Epidermal melanocyte (primary cell): ENCODE results near the gene CD84.
"Not testable (repeated sequence)": the region's sequence is repeated elsewhere in the genome, so short reads cannot be mapped to it uniquely, and the experiment has no call there.

Experiments
- DNase-seq: peaks from one replicate; pipeline ENCODE4 v3.0.0; 2011; ENCODE audit warnings: low spot score; ENCODE audit not compliant: insufficient read length

The CD84 gene

DNA sequence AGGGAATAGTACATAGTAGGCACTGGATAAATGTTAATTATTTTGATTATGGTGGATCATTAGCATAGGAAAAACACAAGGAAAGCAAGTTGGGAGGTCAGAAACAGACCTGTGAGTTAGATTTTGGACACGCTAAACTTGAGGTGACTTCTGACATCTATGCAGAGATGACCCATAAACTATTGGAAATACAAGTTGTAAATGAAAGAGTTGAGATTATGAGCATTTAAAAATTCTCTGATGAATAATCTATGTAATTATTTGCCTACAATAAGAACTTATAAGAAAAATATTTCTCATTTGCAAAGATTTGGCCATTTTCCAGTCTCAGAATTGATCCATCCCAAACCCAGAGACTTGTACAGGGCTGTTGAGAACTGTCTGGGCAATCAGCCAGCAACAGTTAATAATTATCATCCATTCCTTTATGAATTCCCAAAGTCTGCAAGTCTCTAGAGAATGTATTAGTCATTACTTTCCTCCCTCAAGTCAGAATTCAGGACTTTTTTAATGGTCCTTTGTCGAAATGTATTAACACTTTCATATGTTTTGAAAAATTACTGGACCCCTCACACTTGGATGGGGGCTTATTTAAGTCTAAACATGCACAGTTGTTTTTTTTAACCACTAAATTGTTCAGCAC, 36.9 kb downstream of the CD84 start:
- no peak for DNase-seq

DNA sequence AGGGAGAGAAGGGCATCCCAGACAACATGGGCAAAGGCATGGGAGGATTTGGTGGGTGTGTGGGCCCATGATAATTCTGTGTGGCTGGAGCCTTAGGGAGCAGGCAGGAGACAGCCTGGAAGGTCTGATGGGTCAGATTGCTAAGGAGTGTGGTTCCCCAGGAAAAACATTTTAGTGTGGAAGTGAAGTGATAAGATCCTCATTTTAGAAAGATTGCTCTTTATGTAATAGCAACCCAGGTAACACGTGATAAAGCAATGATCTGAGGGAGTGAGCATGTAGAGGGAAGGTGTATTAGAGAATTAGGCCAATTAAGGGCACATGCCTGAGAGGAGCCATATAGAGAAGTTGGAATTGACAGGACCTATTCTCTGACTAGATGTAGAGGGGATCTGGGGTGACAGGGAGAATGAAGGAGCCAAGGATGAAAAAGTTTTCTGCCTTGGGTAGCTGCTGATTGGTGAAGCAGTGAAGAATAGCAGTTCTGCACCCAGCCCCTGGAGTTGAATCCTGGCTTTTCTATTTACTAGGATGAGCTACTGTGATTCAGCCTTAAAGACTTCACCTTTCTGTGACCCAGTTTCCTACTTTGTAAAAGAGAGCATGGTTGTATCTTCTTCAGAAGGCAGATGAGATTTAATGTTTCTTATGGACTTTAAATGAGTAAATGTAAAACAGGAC, 37.5 kb downstream of the CD84 start:
- no peak for DNase-seq

DNA sequence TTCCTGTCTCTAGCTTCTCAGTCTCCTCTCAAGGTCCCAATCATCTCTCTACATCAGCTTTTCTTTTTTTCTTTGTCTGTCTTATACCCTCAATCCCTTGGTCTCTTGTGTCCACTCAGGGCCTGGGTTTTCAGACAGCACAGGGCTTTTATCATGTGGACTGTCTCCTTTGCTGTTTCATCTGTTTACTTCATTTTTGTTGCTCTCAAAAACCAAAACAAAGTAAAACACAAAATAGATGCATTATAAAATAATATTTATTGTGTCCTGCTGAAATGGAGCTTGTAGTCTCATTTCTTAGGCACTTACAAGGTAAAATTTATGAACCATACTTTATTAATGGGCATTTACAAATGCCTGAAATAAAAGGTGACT, 38.5 kb downstream of the CD84 start:
- DNase-seq: no peak

DNA sequence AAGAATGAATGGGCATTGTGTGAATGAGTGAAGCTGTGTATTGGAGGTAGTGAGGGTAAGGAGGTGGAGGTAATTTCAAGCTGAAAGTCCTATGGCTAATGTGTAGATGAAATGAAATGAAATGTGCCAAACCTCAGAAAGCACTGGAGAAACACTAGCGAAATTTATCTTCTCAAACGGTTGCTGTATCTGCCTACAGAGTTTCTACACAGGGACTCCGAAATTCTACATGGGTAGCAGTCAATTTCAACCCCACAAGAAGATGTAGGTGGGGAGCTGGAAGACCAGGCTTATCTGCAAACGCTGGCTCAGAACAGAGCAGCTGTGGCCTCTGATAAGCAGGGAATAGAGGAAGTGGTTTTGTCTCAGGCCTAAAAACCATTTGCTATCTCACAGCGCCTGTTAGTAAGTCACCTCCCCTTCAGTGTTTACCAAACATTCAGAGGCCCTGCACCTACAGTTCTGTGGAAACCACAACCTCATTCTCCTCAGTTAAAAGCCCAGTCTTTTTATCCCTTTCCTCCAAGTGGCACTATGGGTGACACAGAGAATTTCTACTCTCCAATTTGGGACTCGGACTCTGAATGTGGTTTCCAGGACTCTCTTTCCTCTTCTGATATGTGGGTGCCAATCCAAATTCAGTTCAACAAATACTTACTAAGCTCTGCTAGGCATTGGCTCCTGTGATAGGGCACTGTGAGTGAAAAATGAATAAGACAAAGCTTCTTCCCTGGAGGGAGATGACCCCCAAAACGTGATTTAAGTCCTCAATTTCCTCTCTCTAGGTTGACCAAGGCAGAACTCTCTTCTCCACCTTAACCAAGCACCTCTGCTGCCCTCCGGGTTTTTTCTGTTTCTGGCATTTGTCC, 39.1 kb downstream of the CD84 start:
- no peak for DNase-seq

DNA sequence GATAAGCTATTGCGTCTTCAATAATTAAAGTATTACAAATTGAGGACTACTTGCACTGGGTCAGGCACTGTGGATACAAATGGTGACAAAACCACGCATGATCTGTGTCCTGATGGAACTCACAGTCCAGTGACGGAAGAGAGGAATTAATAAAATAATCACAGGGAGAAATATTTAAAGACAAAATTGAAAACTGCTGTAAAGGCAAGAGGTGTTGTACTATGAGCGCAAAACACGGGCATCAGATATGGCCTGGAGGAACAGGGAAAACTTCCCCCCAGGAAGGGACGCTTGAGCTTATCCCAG, 39.7 kb downstream of the CD84 start:
- no peak for DNase-seq

DNA sequence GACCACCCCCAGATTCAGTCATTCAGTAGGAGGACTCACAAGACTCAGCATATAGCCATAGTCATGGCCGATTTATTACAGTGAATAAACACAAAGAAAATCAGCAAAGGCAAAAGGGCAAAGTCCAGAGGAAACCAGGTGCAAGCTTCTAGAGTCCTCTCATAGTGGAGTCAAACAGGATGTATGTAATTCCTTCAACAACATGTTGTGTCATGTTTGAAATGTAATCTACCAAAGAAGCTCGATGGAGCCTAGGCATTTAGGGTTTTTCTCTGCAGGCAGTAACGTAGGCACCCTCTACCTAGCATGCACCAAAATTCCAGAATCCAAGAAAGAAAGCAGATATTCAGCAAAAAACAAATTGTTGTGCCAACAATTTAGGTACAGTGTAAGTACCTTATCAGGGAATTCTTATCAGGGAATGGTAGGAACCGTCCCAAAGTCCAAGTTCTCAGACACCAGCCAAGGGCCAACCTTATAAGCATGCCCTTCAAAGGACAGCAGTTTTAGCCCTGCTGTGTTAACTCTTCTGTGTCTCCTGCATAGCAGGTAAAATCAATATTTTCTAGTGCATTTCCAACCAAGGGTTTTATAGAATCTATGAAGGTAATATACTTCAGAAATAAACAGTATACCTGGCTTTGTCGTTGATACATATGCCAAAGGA, 40.2 kb downstream of the CD84 start:
- DNase-seq: no peak

DNA sequence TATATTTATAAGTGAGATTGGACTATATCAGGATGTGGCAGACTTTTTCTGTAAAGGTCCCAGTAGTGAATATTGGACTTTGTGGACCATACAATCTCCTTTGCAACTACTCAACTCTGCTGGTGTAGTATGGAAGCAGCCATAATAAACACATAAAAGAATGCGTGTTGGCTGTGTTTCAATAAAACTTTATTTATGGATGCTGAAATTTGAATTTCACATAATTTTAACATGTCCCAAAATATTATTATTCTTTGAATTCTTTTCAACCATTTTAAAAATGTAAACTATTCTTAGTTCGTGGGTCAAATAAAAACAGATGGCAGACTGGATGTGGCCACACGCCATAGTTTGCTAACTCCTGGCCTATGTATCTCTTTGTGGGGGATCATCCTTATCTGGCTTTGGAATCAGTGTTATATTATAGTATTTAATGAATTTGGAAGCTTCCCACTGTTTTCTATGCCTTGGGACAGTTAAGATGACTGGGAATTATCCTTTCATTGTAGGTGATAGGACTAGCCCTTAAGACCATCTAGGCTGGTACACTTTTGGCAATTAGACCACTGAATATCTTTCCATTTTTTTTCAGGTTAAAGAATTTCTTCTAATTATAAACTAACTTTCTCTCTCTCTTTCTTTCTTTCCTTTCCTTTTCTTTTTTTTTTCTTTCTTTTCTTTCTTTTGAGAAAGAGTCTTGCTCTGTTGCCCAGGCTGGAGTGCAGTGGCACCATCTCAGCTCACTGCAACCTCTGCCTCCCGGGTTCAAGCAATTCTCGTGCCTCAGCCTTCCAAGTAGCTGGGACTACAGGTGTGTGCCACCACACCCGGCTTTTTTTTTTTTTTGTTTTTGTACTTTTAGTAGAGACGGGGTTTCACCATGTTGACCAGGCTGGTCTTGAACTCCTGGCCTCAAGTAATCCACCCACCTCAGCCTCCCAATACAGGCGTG, 41.3 kb downstream of the CD84 start:
- DNase-seq: no peak

DNA sequence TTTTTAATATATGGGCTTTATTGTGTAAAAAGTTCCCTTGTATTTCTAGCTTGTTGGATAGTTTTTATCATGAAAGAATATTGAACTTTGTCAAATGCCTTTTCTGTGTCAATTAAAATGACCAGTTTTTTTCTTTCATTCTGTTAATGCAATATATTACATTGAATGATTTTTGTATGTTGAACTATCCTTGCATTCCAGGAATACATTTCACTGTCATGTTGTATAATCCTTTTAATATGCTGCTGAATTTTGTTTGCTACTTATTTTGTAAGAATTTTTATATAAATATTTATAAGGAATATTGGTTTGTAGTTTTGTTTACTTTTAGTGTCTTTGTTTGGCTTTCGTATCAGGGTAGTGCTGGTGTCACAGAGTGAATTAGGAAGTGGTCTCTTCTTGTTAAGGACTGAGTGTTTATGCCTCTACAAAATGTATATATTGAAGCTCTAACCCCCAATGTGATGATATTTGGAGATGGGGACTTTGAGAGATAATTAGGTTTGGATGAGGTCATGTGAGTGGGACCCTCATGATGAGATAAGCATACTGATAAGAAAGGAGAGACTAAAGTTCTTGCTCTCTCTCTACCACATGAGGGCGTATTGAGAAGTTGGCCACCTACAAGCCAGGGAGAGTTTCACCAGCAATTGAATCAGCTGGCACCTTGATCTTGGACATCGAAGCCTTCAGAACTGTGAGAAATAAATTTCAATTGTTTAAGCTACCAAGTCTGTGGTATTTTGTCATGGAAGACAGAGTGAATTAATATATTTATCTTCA, 44.3 kb downstream of the CD84 start:
- DNase-seq: no peak

DNA sequence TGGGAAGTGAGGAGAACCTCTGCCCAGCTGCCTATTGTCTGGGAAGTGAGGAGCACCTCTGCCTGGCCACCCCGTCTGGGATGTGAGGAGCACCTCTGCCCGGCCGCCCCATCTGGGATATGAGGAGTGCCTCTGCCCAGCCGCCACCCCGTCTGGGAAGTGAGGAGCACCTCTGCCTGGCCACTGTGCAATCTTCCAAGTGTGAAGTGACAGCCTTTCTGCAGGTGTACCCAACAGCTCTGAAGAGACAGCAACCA, 46.8 kb downstream of the CD84 start:
- DNase-seq: not testable (repeated sequence)

DNA sequence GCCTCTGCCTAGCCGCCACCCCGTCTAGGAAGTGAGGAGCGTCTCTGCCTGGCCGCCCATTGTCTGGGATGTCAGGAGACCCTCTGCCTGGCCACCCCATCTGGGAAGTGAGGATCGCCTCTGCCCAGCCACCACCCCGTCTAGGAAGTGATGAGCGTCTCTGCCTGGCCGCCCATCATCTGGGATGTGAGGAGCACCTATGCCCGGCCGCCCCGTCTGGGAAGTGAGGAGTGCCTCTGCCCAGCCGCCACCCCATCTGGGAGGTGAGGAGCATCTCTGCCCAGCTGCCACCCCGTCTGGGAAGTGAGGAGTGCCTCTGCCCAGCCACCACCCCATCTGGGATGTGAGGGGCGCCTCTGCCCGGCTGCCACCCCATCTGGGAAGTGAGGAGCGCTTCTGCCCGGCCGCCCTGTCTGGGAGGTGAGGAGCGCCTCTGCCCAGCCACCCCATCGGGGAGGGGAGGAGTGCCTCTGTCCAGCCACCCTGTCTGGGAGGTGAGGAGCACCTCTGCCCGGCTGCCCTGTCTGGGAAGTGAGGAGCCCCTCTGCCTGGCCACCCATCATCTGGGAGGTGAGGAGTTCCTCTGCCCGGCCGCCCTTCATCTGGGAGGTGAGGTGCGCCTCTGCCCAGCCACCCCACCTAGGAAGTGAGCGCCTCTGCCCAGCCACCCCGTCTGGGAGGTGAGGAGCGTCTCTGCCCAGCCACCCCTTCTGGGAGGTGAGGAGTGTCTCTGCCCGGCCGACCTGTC, 47.3 kb downstream of the CD84 start:
- DNase-seq: not testable (repeated sequence)

DNA sequence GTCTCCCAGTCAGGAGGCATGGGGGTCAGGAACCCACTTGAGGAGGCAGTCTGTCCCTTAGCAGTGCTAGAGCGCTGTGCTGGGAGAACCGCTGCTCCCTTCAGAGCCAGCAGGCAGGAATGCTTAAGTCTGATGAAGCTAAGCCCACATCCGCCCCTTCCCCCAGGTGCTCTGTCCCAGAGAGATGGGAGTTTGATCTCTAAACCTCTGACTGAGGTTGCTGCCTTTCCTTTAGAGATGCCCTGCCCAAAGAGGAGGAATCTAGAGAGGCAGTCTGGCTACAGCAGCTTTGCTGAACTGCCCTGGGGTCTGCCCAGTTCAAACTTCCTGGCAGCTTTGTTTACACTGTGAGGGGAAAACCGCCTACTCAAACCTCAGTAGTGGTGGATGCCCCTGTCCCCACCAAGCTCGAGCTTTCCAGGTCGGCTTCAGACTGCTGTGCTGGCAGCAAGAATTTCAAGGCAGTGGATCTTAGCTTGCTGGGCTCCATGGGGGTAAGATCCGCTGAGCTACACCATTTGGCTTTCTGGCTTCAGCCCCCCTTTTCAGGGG, 49.8 kb downstream of the CD84 start:
- DNase-seq: not testable (repeated sequence)

DNA sequence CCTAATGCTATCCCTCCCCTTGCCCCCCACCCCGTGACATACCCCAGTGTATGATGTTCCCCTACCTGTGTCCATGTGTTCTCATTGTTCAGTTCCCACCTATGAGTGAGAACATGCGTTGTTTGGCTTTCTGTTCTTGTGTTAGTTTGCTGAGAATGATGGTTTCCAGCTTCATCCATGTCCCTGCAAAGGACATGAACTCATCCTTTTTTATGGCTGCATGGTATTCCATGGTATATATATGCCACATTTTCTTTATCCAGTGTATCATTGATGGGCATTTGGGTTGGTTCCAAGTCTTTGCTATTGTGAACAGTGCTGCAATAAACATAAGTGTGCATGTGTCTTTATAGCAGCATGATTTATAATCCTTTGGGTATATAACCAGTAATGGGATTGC, 55.5 kb downstream of the CD84 start:
- not testable (repeated sequence) for DNase-seq

DNA sequence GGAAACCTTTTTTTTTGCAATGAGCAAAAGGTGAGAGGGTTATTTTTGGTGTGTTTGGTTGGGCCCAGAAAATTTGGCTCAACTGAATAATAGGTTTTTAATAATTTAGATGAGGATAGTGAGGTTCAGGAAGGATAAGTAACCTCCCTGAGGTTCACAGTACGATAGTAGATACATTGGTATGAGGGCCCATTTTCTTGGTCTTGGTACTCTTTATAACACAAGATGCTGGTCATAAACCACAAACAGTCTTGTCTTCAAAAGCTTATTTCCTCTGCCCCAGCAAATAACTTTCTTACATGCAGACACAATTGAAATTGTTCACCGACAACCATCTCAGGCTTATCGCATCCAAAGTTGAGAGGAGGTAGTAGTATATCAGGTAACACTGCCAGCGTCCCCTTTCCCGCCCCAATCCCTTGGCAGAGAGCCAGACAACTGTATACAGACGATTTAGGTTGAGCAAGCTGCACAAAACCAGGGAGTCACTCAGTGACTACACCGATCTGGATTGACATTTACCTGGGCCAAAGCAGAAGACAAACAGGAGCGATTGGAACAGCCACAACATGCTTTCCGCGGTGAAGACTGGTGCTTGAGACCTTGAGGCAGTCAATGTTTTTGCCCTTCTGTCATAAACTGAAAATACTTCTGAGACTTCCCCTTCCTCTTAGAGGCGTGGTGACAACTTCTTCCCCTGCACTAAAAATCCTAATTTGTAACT, 56.5 kb downstream of the CD84 start, which contains the start of gene SLAMF6:
TSS of gene SLAMF6 (minus strand) at position 634 of the 724 bp plus-strand sequence. CDS start at position 571, 63 bp downstream.
- DNase-seq: no peak

DNA sequence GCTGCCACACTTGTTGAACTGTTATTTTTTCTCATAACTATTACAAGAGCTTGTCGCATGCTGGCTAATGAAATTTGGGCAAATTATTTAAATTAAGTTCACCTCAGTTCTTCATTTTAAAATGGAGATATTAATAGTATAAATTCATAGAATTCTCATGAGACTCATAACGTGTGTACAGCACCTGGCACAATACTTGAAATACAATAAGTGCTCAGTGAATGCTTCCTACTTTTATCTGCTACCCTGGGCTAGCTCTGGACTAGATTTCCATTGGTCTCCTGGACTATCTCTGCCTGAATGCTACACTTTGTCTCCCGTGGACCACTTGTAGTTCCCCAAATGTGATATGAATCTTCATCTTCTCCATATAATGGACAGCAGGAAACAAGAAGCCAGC, 57.2 kb downstream of the CD84 start:
- DNase-seq: no peak

DNA sequence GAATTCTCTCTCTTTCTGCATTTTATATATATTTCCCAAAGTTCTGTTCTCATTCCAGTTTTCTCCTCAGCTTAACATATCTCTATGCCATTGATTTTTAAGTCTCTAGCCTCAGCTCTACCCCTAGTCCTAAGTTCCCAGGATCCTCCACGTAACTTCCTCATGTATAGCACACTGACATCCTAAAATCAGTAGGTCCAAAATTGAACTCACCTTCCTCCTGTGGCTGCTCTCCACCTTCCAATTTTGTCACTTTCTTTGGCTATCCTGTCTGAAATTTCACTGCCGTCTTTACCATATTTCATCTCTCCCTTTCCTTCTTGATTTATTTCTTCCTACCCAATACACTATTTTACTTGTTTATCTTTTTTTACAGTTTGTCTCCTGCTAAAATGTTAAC, 57.7 kb downstream of the CD84 start:
- DNase-seq: no peak

DNA sequence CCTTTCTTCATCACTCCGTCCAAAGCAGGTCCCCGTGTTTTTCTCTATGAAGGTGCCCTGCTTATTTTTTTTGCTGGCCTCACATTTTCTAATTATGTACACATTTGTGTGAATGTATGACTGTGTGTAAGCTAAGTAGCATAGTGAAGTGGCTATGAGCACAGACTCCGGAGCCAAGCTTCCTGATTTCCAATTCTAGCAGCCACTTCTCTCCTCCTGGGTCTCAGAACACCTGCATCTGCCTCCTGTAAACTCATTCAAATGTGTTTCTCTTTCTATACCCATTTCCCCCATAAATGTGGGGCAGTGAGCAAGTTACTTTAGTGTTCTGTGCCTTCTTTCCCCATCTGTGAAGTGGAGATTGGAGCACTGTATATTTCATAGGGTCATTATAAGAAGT, 58.3 kb downstream of the CD84 start:
- no peak for DNase-seq

DNA sequence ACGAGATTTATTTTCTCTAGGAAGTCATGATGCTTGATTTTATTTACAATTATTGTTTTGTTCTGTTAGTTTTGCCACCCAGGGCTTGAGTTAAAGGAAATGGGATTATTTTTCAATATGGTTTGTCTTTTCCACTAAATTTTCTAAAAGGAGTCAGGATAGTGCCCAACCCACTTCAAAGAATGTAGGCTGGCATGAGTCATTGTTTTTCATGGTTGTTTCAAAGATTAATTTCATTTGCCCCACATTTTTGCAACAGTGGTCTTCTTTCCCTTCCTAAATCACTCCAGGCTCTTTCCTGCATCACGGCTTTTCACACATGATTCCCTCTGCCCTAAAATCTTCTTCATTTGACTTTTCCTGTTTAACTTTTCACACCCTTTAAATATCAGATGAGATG, 58.7 kb downstream of the CD84 start:
- DNase-seq: no peak

DNA sequence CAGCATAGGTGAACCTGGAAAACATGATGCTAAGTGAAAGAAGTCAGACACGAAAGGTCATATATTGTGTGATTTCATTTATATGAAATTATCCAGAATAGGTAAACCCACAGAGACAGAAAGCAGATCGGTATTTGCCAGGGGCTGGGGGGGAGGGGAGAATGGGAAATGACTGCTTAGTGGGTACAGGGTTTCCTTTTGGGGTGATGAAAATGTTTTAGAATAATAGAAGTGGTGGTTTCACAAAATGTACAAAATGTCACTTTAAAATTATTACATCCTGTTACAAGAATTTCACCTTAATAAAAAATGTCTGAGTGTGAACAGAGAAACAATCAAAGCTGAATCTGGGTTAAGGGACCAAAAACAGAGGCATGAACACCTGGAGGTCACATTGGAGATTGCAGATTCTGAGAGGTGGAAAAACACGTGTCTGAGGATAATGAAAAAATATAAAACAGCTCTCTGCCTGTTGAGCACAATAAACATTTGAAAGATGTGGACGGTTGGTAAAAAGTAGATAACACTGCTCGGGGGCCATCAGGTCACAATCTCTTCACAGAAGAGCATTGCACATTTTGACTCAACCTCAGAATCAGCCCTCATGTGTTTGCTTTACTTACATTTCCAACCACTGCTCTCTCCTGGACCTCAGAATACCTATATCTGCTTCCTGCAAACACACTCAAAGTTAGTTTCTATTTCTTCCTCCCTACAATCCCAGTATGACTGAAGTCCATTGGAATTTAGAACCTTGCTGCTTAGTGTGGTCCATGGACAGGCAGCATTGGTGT, 59.5 kb downstream of the CD84 start:
- DNase-seq: no peak
